ENCODE data around the gene IGFL2. TPM values are rescaled to one million over a fixed set of nuclear protein-coding genes. Genes with fewer than 3 reads are reported as not detected.

The IGFL2 gene
- total RNA-seq, 1 donor from 2014 or later = 0.23 TPM

GRCh38 chr19:46125447-46125846 lies 22.6 kb upstream of the IGFL2 start:
- Mint-ChIP-seq H3K9me3 (no peaks in the 10 kb centered on the region), H3K36me3 (ENCODE audit: low read depth) (no peaks in the 10 kb centered on the region), H3K4me3 (no peak overlapping the region), H3K27ac (no peak overlapping the region), H3K4me1 (ENCODE audit: low read depth) (no peaks in the 10 kb centered on the region), H3K27me3 (ENCODE audit: insufficient read depth) (peaks cover 17% of the 10 kb centered on the region)
- intact Hi-C loops (cut with micrococcal nuclease) = no loop called here
- DNase-seq (ENCODE audit: low spot score) = no peak

GRCh38 chr19:46126086-46126580 lies 21.9 kb upstream of the IGFL2 start:
- H3K27me3 Mint-ChIP-seq (ENCODE audit: insufficient read depth) = peaks cover 21% of the 10 kb centered on the region
- no peak overlapping the region for H3K27ac Mint-ChIP-seq
- no peaks in the 10 kb centered on the region for H3K4me1 Mint-ChIP-seq (ENCODE audit: low read depth)
- no peaks in the 10 kb centered on the region for H3K9me3 Mint-ChIP-seq
- H3K36me3 Mint-ChIP-seq (ENCODE audit: low read depth) = no peaks in the 10 kb centered on the region
- no peak for DNase-seq (ENCODE audit: low spot score)
- H3K4me3 Mint-ChIP-seq = no peak overlapping the region
- intact Hi-C loops (cut with micrococcal nuclease) = no loop called here

- Mint-ChIP-seq H3K4me1 (ENCODE audit: low read depth) (no peaks in the 10 kb centered on the region), H3K27ac (no peak overlapping the region), H3K36me3 (ENCODE audit: low read depth) (no peaks in the 10 kb centered on the region), H3K4me3 (no peak overlapping the region), H3K9me3 (no peaks in the 10 kb centered on the region), H3K27me3 (ENCODE audit: insufficient read depth) (peaks cover 20% of the 10 kb centered on the region)
- DNase-seq (ENCODE audit: low spot score) = no peak
- intact Hi-C loops (cut with micrococcal nuclease) = no loop called here
Observed at GRCh38 chr19:46131485-46132143, 16.4 kb upstream of the IGFL2 start.

- Mint-ChIP-seq H3K36me3 (ENCODE audit: low read depth) (no peaks in the 10 kb centered on the region), H3K4me3 (no peak overlapping the region), H3K27ac (no peak overlapping the region), H3K9me3 (no peaks in the 10 kb centered on the region), H3K4me1 (ENCODE audit: low read depth) (no peaks in the 10 kb centered on the region), H3K27me3 (ENCODE audit: insufficient read depth) (peaks cover 20% of the 10 kb centered on the region)
- intact Hi-C loops (cut with micrococcal nuclease) = no loop called here
- no peak for DNase-seq (ENCODE audit: low spot score)
Observed at GRCh38 chr19:46132508-46133100, 15.4 kb upstream of the IGFL2 start.

GRCh38 chr19:46133101-46133627 lies 14.9 kb upstream of the IGFL2 start:
- H3K27ac Mint-ChIP-seq = no peak overlapping the region
- DNase-seq (ENCODE audit: low spot score) = no peak
- intact Hi-C loops (cut with micrococcal nuclease) = no loop called here
- H3K27me3 Mint-ChIP-seq (ENCODE audit: insufficient read depth) = peaks cover 16% of the 10 kb centered on the region
- H3K9me3 Mint-ChIP-seq = no peaks in the 10 kb centered on the region
- H3K4me1 Mint-ChIP-seq (ENCODE audit: low read depth) = no peaks in the 10 kb centered on the region
- H3K4me3 Mint-ChIP-seq = no peak overlapping the region
- no peaks in the 10 kb centered on the region for H3K36me3 Mint-ChIP-seq (ENCODE audit: low read depth)

GRCh38 chr19:46133777-46134241 lies 14.2 kb upstream of the IGFL2 start:
- peaks cover 13% of the 10 kb centered on the region for H3K27me3 Mint-ChIP-seq (ENCODE audit: insufficient read depth)
- no peak overlapping the region for H3K4me3 Mint-ChIP-seq
- no peak overlapping the region for H3K27ac Mint-ChIP-seq
- no peaks in the 10 kb centered on the region for H3K4me1 Mint-ChIP-seq (ENCODE audit: low read depth)
- DNase-seq (ENCODE audit: low spot score) = no peak
- no peaks in the 10 kb centered on the region for H3K9me3 Mint-ChIP-seq
- H3K36me3 Mint-ChIP-seq (ENCODE audit: low read depth) = no peaks in the 10 kb centered on the region
- intact Hi-C loops (cut with micrococcal nuclease) = no loop called here

- Mint-ChIP-seq H3K4me1 (ENCODE audit: low read depth) (no peaks in the 10 kb centered on the region), H3K27me3 (ENCODE audit: insufficient read depth) (peaks cover 11% of the 10 kb centered on the region), H3K27ac (no peak overlapping the region), H3K4me3 (no peak overlapping the region), H3K9me3 (no peaks in the 10 kb centered on the region), H3K36me3 (ENCODE audit: low read depth) (no peaks in the 10 kb centered on the region)
- no peak for DNase-seq (ENCODE audit: low spot score)
- intact Hi-C loops (cut with micrococcal nuclease) = no loop called here
Observed at GRCh38 chr19:46134527-46134926, 13.5 kb upstream of the IGFL2 start.

GRCh38 chr19:46137915-46138473 lies 10.0 kb upstream of the IGFL2 start:
- intact Hi-C loops (cut with micrococcal nuclease) = no loop called here
- H3K27ac Mint-ChIP-seq = no peak overlapping the region
- H3K4me1 Mint-ChIP-seq (ENCODE audit: low read depth) = no peaks in the 10 kb centered on the region
- DNase-seq (ENCODE audit: low spot score) = no peak
- H3K27me3 Mint-ChIP-seq (ENCODE audit: insufficient read depth) = peaks cover 8% of the 10 kb centered on the region
- no peak overlapping the region for H3K4me3 Mint-ChIP-seq
- H3K9me3 Mint-ChIP-seq = no peaks in the 10 kb centered on the region
- no peaks in the 10 kb centered on the region for H3K36me3 Mint-ChIP-seq (ENCODE audit: low read depth)

GRCh38 chr19:46141421-46141820 lies 6.6 kb upstream of the IGFL2 start:
- Mint-ChIP-seq H3K9me3 (no peaks in the 10 kb centered on the region), H3K27me3 (ENCODE audit: insufficient read depth) (peaks cover 19% of the 10 kb centered on the region), H3K4me1 (ENCODE audit: low read depth) (no peaks in the 10 kb centered on the region), H3K27ac (no peak overlapping the region), H3K4me3 (no peak overlapping the region), H3K36me3 (ENCODE audit: low read depth) (no peaks in the 10 kb centered on the region)
- no peak for DNase-seq (ENCODE audit: low spot score)
- intact Hi-C loops (cut with micrococcal nuclease) = no loop called here

GRCh38 chr19:46142294-46142693 lies 5.7 kb upstream of the IGFL2 start:
- Mint-ChIP-seq H3K27me3 (ENCODE audit: insufficient read depth) (peaks cover 19% of the 10 kb centered on the region), H3K4me1 (ENCODE audit: low read depth) (no peaks in the 10 kb centered on the region), H3K4me3 (no peak overlapping the region), H3K36me3 (ENCODE audit: low read depth) (no peaks in the 10 kb centered on the region), H3K9me3 (no peaks in the 10 kb centered on the region), H3K27ac (no peak overlapping the region)
- intact Hi-C loops (cut with micrococcal nuclease) = no loop called here
- DNase-seq (ENCODE audit: low spot score) = no peak

GRCh38 chr19:46144756-46145155 lies 3.3 kb upstream of the IGFL2 start:
- no peaks in the 10 kb centered on the region for H3K9me3 Mint-ChIP-seq
- no peak overlapping the region for H3K27ac Mint-ChIP-seq
- intact Hi-C loops (cut with micrococcal nuclease) = no loop called here
- H3K27me3 Mint-ChIP-seq (ENCODE audit: insufficient read depth) = peaks cover 25% of the 10 kb centered on the region
- DNase-seq (ENCODE audit: low spot score) = no peak
- no peaks in the 10 kb centered on the region for H3K36me3 Mint-ChIP-seq (ENCODE audit: low read depth)
- H3K4me1 Mint-ChIP-seq (ENCODE audit: low read depth) = no peaks in the 10 kb centered on the region
- no peak overlapping the region for H3K4me3 Mint-ChIP-seq

GRCh38 chr19:46147166-46147740 lies 785 bp upstream of the IGFL2 start:
- Mint-ChIP-seq H3K9me3 (no peaks in the 10 kb centered on the region), H3K4me3 (no peak overlapping the region), H3K36me3 (ENCODE audit: low read depth) (no peaks in the 10 kb centered on the region), H3K27ac (no peak overlapping the region), H3K4me1 (ENCODE audit: low read depth) (no peaks in the 10 kb centered on the region), H3K27me3 (ENCODE audit: insufficient read depth) (peaks cover 30% of the 10 kb centered on the region)
- intact Hi-C loops (cut with micrococcal nuclease) = no loop called here
- no peak for DNase-seq (ENCODE audit: low spot score)

GRCh38 chr19:46150606-46151005 lies 2.6 kb downstream of the IGFL2 start:
- no peaks in the 10 kb centered on the region for H3K9me3 Mint-ChIP-seq
- H3K4me3 Mint-ChIP-seq = no peak overlapping the region
- no peaks in the 10 kb centered on the region for H3K36me3 Mint-ChIP-seq (ENCODE audit: low read depth)
- intact Hi-C loops (cut with micrococcal nuclease) = no loop called here
- peaks cover 23% of the 10 kb centered on the region for H3K27me3 Mint-ChIP-seq (ENCODE audit: insufficient read depth)
- no peak for DNase-seq (ENCODE audit: low spot score)
- no peaks in the 10 kb centered on the region for H3K4me1 Mint-ChIP-seq (ENCODE audit: low read depth)
- H3K27ac Mint-ChIP-seq = no peak overlapping the region
